Activated T-helper 17 cell treated with anti-CD3 and anti-CD28 coated beads, Interleukin-2, amount 50 U/mL, for 72 hours (primary cell): ENCODE data around the gene ACTR8. TPM values are rescaled to one million over a fixed set of nuclear protein-coding genes. Genes with fewer than 3 reads are reported as not detected.

Experiments used
- ATAC-seq: fragments of 150-1000 bp; cut with Tn5 transposase; replicated peaks from 2 replicates; pipeline ENCODE4 v1.10.0; 2021; ENCODE audit warnings: mild to moderate bottlenecking, moderate library complexity
- H3K27ac Mint-ChIP-seq: one replicate; pipeline ENCODE4 v1.8.0; 2022; ENCODE audit warnings: mixed read lengths
- H3K27me3 Mint-ChIP-seq: one replicate; pipeline ENCODE4 v1.8.0; 2022; ENCODE audit warnings: mixed read lengths
- H3K36me3 Mint-ChIP-seq: one replicate; pipeline ENCODE4 v1.8.0; 2022; ENCODE audit warnings: low read depth, mild to moderate bottlenecking, mixed read lengths
- H3K4me1 Mint-ChIP-seq: one replicate; pipeline ENCODE4 v1.8.0; 2022; ENCODE audit warnings: mixed read lengths
- H3K4me3 Mint-ChIP-seq: one replicate; pipeline ENCODE4 v1.8.0; 2022; ENCODE audit warnings: mild to moderate bottlenecking, mixed read lengths
- H3K9me3 Mint-ChIP-seq: one replicate; pipeline ENCODE4 v1.8.0; 2022; ENCODE audit warnings: mixed read lengths
- total RNA-seq, 2 donors: library from RNA; stranded (reverse); gene quantifications; one replicate each; pipeline ENCODE4 v1.2.3, GENCODE V29; 2022

The ACTR8 gene
- total RNA-seq, 2 donors from 2014 or later, result 26.6 to 30.8 TPM

DNA sequence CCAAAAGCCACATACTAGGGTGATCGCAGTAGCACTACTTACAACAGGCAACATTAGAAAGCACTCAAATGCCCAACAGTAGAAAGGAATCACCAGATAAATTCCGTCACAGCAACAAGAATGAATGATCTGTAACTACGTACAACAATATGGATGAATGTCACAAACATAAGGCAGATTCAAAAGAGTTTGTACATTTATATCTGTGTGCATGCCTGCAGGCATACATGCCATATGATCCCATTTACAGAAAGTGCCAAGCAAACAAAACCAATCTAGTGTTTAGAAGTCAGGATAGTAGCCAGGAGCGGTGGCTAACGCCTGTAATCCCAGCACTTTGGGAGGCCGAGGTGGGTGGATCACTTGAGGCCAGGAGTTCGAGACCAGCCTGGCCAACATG, 32.0 kb downstream of the ACTR8 start:
- no peaks in the 10 kb centered on the region for H3K9me3 Mint-ChIP-seq
- H3K4me1 Mint-ChIP-seq, result no peaks in the 10 kb centered on the region
- no peaks in the 10 kb centered on the region for H3K36me3 Mint-ChIP-seq
- H3K4me3 Mint-ChIP-seq, result no peak overlapping the region
- H3K27ac Mint-ChIP-seq, result no peak overlapping the region
- H3K27me3 Mint-ChIP-seq, result peaks cover 21% of the 10 kb centered on the region
- no peak for ATAC-seq

DNA sequence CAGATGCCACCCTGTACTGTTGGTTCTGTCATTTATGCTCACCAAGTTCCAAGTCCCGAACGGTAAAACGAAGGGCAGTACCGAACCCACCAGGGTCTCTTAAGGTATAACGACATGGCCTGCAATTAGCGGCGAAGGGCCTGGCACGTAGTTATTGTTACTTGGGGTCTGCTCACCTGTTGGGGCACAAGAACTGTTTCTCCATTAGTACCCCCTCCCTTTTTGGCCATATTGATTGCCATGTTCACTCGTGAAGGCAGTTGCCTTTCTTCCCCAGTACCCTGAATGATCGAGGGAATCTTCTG, 35.1 kb downstream of the ACTR8 start:
- Mint-ChIP-seq H3K27me3 (peaks cover 30% of the 10 kb centered on the region), H3K27ac (no peak overlapping the region), H3K4me1 (no peaks in the 10 kb centered on the region), H3K4me3 (peak overlapping the region; percentile 63), H3K36me3 (no peaks in the 10 kb centered on the region), H3K9me3 (no peaks in the 10 kb centered on the region)
- no peak for ATAC-seq

DNA sequence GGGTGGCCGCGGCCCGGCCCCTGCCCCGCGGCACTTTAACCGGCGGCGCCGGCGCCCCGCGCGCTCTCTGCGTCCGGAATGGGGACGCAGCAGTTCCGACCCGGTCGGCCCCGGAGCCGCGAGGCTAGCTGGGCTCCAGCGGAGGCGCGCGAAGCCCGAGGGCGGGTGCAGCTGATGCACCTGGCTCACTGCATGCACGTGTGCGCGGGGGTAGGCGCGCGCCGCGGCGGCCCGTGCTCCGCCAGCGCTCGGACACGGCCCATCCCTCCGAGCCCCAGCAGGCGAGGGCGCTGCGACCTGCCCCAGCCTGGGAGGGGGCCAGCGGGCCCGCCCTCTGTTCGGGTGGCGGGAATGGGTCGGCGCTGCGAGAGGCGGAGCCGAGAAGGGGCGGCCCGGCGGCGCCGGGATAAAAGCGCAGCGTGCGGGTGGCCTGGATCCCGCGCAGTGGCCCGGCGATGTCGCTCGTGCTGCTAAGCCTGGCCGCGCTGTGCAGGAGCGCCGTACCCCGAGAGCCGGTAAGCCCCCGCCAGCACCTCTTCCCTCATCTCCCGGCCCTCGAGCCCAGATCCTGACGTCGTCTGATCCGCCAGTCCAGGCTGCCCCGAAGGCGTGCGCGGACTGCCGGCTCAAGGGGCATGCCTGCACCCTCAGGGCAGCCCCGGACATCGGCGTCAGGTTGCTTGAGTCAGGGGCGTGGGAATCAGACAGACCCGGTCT, 35.7 kb downstream of the ACTR8 start, which contains the start of the genes CHDH and IL17RB:
Gene CHDH, minus strand, starts transcription at position 286 of the 717 bp plus-strand sequence. CDS start 22,411 bp downstream, outside the sequence.
Gene IL17RB, plus strand, starts transcription at position 435 of the 717 bp plus-strand sequence. Its CDS starts 21 bp downstream, at position 456.
- Mint-ChIP-seq H3K27me3 (peaks cover 30% of the 10 kb centered on the region), H3K36me3 (no peaks in the 10 kb centered on the region), H3K4me1 (no peaks in the 10 kb centered on the region), H3K4me3 (peak within 1 kb of the TSS; percentile 63), H3K9me3 (no peaks in the 10 kb centered on the region), H3K27ac (no peak within 1 kb of the TSS)
- ATAC-seq, result peak; percentile 62

DNA sequence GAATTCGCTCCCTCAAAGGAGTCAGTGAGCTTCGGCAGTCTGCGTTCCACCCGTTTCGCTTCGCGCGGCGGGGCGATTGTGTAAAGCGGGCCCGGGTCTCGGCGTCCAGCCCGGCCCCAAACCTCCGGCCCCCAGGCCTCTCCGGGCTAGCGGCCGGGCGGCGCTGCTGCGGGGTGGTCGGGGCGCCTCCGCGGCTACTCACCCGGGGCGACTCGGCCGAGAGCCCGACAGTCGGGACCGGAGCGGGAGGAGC, 36.1 kb downstream of the ACTR8 start:
- Mint-ChIP-seq H3K27ac (no peak overlapping the region), H3K36me3 (no peaks in the 10 kb centered on the region), H3K4me3 (peak overlapping the region; percentile 53), H3K4me1 (no peaks in the 10 kb centered on the region), H3K27me3 (peaks cover 30% of the 10 kb centered on the region), H3K9me3 (no peaks in the 10 kb centered on the region)
- ATAC-seq, result no peak

DNA sequence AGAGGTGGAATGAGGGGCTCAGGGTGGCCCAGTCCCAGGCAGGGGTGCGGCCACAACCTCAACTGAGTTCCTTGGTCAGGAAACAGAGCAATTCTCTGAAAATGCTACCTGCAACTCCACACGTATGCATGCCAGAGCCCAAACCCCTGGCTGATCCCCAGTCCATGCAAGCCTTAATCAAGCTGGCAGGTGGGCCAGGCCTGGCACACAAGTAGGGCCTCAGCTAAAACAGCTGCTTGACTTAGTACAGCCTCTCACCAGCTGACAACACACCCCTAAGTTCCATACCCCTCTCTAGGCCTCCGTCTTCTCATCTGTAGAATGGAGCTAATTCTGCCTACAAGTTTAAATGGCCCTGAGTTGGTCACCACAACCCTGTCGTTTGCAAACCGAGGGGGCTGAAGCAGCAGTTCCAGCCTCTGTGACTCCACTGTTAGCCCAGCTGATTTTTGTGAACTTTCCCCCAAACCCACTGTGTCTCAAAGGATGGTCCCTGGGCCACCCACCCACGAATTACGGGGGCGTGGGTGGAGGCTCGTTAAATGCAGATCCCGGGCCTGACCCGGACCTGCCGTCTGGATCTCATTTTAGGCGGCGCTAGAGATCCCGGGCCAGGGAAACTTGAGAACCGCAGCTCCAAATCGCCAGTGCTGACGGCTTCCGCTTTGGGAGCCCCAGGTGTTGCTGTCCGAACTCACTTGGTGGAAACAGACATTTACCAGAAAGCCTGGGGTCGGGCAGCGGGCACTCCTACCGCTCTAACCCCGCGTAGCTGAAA, 36.7 kb downstream of the ACTR8 start:
- no peak for ATAC-seq
- no peaks in the 10 kb centered on the region for H3K9me3 Mint-ChIP-seq
- no peaks in the 10 kb centered on the region for H3K36me3 Mint-ChIP-seq
- no peaks in the 10 kb centered on the region for H3K4me1 Mint-ChIP-seq
- H3K27ac Mint-ChIP-seq, result no peak overlapping the region
- H3K4me3 Mint-ChIP-seq, result peak overlapping the region; percentile 53
- H3K27me3 Mint-ChIP-seq, result peaks cover 30% of the 10 kb centered on the region

DNA sequence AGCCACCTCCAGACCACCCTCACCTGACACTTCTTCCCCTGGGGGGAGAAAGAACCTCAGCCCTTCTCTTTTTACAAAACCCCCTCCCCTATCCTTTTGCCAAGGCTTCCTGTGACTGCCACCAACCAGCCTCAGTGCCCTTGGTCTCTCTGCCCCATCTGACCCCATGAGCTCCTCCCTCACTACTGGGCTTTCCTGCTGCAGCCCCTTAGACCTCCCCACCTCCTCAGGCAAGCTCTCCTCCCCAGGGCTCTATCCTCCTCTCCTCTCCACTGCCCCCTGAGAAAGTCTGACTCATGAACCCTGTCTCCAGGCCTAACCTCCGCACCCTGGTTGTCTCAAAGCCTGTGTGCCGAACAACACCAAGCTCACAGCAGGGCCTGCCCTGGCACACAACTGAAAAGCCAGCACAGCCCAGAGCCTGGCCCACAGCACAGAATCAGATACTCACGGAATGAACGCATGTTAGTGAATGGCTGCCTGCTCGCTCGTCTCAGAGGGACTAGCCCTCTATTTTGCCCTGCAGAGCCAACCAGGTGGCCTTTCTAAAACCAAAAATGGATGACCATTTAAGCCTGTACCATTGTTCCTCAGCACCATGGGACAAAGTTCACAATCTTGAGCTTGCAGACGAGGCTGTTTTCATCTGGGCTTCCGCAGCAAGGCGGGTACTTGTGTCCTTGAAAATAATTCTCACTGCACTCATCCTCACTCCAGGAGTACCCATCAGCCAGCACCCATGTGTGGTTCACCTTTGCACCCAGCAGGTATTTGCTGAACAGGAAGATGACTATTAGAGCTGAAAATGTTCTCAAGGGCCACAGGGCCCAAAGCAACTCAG, 37.5 kb downstream of the ACTR8 start:
- peaks cover 27% of the 10 kb centered on the region for H3K27me3 Mint-ChIP-seq
- H3K27ac Mint-ChIP-seq, result no peak overlapping the region
- H3K4me3 Mint-ChIP-seq, result peak overlapping the region; percentile 9
- H3K4me1 Mint-ChIP-seq, result no peaks in the 10 kb centered on the region
- no peaks in the 10 kb centered on the region for H3K36me3 Mint-ChIP-seq
- no peak for ATAC-seq
- no peaks in the 10 kb centered on the region for H3K9me3 Mint-ChIP-seq

DNA sequence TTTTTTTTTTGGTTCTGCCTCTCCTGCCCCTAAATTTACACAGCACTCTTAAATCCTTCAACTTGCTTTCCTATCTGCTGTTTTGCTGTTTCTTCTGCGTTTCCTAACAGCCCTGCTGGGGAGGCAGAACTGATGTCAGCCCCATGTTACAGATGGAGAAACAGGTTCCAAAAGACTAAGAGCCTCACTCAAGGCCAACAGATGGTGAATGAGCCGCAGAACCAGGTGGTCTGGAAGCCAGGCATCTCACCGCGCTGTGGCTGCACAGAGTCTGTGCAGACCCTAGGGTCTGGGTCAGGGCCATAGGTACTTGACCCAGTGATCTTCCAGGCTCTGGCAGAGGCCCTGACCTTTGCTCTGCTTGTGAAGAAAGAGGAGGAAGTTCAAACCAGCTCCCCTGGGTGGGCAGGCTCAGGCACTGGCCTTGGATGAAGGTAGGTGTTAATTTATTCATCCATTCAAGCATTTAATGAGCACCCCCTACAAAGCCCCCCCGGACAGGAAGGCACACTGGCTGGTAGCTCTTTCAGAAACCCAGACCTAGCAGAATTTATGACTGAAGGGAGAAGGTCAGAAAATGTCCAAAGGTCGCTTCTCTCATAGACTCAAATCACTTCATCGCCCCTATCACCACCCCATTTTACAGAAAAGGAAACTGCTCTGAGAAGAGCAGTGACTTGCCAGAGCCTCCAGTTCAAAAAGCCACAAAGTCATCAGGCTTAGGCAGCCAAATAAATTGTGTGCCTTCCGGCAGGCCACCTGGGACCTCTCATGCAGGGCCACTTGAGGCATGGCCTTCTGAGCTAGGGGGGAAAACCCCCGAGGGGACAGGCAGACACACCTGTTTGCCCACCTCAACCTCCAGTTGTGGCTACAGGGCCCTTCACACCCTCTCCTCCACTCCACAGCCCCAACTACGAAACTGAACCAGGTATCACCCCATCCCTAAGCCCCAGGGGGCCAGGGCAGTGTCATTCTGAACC, 38.5 kb downstream of the ACTR8 start:
- H3K4me1 Mint-ChIP-seq, result no peaks in the 10 kb centered on the region
- no peak for ATAC-seq
- H3K27ac Mint-ChIP-seq, result no peak overlapping the region
- peaks cover 22% of the 10 kb centered on the region for H3K27me3 Mint-ChIP-seq
- no peaks in the 10 kb centered on the region for H3K36me3 Mint-ChIP-seq
- H3K4me3 Mint-ChIP-seq, result peak overlapping the region; percentile 9
- no peaks in the 10 kb centered on the region for H3K9me3 Mint-ChIP-seq

DNA sequence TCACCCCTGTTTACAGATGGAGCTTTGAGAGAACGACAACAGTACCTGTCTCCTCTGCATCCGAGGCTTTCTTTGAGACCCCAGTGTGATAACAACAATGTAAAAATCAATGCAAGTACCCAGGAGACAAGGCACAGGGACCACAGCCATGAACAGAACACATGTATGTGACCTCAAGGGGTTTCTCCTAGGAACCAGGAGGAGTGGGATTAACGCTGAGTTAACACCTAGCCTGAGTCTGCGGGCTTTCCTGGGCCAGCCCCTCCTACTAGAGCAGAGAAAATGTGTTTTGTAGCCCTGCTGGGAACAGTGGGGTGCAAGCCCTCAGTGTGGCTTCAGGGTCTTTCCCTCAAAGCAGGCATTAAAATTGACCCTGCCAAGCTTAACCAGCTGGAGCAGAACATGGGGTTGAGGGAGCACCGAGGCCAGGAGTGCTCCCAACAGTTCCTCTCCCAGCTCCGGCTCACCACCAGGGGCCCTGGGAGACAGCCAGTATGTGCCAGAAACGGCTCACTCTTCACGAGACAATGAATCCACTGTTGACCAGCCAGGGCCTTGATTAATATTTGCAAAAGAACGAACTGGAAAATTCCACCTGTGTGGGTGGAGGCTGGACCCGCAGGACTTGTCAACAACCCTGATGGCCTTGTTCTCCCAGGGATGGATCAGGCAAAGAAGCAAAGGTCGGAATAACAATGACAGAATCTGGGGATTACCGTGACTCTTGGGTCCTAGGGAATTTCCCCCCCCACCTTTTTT, 39.3 kb downstream of the ACTR8 start:
- no peak for ATAC-seq
- H3K27ac Mint-ChIP-seq, result no peak overlapping the region
- H3K36me3 Mint-ChIP-seq, result no peaks in the 10 kb centered on the region
- H3K27me3 Mint-ChIP-seq, result peaks cover 21% of the 10 kb centered on the region
- no peaks in the 10 kb centered on the region for H3K4me1 Mint-ChIP-seq
- no peaks in the 10 kb centered on the region for H3K9me3 Mint-ChIP-seq
- H3K4me3 Mint-ChIP-seq, result no peak overlapping the region

DNA sequence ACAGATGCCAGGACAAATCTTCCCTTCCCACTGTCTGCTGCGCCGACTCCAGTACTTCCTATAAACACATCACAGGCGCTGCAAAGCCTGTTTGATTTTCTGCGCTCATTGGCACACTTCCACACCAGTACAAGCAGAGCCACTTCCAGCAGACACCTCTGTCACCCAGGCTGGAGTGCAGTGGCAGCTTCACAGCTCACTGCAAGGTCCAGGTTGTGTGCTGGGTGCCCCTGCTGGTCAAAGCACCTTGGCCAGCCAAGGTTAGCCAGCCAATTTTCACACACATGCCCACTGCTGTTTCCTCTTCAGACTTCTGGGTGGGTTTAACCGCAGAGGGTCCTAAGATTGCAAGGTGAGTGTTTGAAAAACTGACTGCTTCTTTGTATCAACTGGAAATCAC, 40.7 kb downstream of the ACTR8 start:
- no peak for ATAC-seq
- H3K4me1 Mint-ChIP-seq, result no peaks in the 10 kb centered on the region
- H3K27ac Mint-ChIP-seq, result no peak overlapping the region
- no peak overlapping the region for H3K4me3 Mint-ChIP-seq
- H3K27me3 Mint-ChIP-seq, result peaks cover 14% of the 10 kb centered on the region
- H3K36me3 Mint-ChIP-seq, result no peaks in the 10 kb centered on the region
- no peaks in the 10 kb centered on the region for H3K9me3 Mint-ChIP-seq

DNA sequence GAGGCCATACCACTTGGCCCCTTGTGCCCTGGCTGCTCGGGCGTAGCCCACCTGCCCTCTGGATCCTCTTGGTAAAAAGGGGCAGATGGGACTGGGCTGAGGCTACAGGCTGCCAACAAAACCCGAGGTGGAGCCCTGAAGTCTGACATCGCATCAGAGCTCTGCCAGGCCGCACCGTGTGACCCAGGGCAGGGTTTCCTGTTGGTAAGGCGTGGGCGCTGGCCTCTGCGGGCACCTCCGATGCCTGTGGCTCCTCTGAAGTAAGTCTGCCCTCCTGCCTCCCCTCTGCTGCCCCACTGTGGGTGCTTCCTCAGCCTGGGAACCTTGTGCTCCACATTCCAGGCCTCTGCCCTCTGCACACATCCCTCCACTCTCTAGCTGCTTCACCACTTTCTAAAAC, 44.6 kb downstream of the ACTR8 start:
- Mint-ChIP-seq H3K4me3 (no peak overlapping the region), H3K27me3 (no peaks in the 10 kb centered on the region), H3K9me3 (no peaks in the 10 kb centered on the region), H3K4me1 (no peaks in the 10 kb centered on the region), H3K36me3 (no peaks in the 10 kb centered on the region), H3K27ac (no peak overlapping the region)
- ATAC-seq, result peak; percentile 54

DNA sequence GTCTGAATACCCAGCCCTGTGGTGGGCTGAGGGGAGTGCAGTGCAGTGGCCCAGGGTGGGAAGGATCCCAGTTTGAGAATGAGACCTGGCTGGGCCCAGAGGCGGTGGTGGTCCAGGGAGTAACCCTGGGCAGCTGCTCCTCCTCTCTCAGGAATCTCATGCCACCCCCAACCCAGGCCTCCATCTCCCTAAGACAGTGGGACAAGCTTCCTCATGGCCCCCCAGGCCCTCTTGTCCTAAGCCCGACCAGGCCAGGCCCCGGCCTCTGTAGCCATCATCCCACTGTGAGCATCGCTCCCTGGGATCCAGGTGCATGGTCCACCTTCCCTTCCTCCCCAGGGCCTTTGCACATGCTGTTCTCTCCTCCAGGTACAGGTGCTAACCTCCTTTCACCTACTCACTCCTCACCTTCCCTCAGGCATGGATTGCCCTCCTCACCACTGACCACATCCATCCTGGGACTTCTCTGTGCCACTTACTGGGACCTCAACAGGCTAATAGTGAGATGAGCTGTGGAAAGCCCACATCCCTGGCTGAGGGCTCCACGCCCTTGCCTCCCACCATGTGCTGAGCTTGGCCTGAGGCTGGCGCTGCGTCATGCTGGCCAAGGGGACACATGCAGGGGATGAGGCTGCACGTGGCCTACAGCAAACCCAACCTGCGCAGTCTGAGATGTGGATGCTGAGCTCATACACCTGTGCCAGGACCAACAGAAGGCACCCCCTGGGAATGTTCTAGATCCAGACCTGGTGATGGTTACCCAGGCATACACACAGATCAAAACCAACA, 45.7 kb downstream of the ACTR8 start:
- H3K27me3 Mint-ChIP-seq, result no peaks in the 10 kb centered on the region
- no peak for ATAC-seq
- no peak overlapping the region for H3K27ac Mint-ChIP-seq
- no peaks in the 10 kb centered on the region for H3K4me1 Mint-ChIP-seq
- H3K4me3 Mint-ChIP-seq, result no peak overlapping the region
- no peaks in the 10 kb centered on the region for H3K36me3 Mint-ChIP-seq
- H3K9me3 Mint-ChIP-seq, result no peaks in the 10 kb centered on the region

DNA sequence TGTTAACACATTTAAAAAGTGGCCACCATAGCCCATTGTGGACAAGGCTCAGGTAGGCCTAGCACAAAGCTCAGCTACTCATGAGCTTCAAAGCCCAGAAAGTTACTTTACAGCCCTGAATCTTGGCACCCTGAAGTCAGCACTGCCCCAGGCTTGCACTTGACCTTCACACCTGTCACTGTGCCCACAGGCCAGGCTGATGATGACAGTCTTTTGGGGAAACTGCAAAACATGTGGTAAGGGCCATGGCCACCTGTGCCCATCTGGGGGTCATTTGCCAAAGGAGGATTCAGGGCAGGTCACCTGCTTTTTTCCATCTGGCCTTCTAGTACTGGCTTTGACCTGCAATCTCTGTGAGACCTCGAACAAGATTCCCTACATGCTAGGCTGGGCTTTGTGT, 46.7 kb downstream of the ACTR8 start:
- Mint-ChIP-seq H3K36me3 (no peaks in the 10 kb centered on the region), H3K4me3 (no peak overlapping the region), H3K4me1 (no peaks in the 10 kb centered on the region), H3K27me3 (no peaks in the 10 kb centered on the region), H3K27ac (no peak overlapping the region), H3K9me3 (no peaks in the 10 kb centered on the region)
- ATAC-seq, result no peak
